Measurements from ENCODE around the gene FKBP15. TPM values are rescaled to one million over a fixed set of nuclear protein-coding genes. Genes with fewer than 3 reads are reported as not detected.
A peak's percentile ranks its signal among the peaks of the same experiment; 100 is the strongest.

Gene FKBP15
- polyA plus RNA-seq, 1 donor (not counting 4 experiments of a cell fraction or from before 2014, with no cell fraction given): 22.4 TPM

DNA sequence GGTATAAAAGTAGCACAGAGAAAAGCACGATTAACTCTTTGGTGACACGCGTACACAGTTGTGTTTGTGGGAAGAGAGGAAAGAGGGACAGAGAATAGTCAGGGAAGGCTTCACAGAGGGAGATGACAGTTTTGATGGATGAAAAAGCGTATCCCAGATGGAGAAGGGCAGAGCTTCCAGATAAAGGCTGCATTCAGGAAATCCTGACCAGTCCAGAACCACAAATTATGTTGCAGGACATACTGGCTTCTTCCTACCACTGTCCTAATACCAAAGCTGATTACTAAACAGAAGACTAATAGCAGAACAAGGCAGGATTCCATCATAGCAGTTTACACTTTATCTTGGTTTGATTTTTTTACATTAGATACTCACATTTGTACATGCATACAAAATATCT is 35.8 kb downstream of the FKBP15 start:
- H2AFZ ChIP-seq (ENCODE audit: control insufficient read depth, low read length): no peak overlapping the region
- TF ChIP-seq CTCF (optimal IDR thresholded peaks at IDR 0.05 in 1 of 3, IDR thresholded peaks at IDR 0.05 in 1 of 3, conservative IDR thresholded peaks at IDR 0.05 in 1 of 3; ENCODE audit: extremely low read depth in 1 of 3, insufficient read depth in 2 of 3, low read length in 3 of 3) (no peak), EZH2 (IDR thresholded peaks at IDR 0.05; ENCODE audit: low read length) (no peak)
- FAIRE-seq (no peak), DNase-seq (ENCODE audit: low read depth, low spot score) (no peak)
- H4K20me1 ChIP-seq (ENCODE audit: control insufficient read depth, extremely low read depth, insufficient read depth, low read length): no peaks in the 10 kb centered on the region
- dilution Hi-C loops (cut with MboI; ENCODE audit: extremely low pct_ligation_motif_present, low sequenced_read_pairs): no loop called here
- H3K36me3 ChIP-seq (ENCODE audit: control insufficient read depth in 2 of 2, extremely low read depth in 1 of 2, insufficient read depth in 2 of 2, low read length in 2 of 2): peaks cover 18 to 42% of the 10 kb centered on the region in 2 experiments
- no peaks in the 10 kb centered on the region for H3K79me2 ChIP-seq (ENCODE audit: control insufficient read depth, insufficient read depth, low read length)
- peaks cover 36% of the 10 kb centered on the region for H3K4me1 ChIP-seq (ENCODE audit: control insufficient read depth, extremely low read depth, insufficient read depth, low read length)
- H3K9me1 ChIP-seq (ENCODE audit: control insufficient read depth, extremely low read depth, insufficient read depth, low read length): no peaks in the 10 kb centered on the region
- H3K27me3 ChIP-seq (ENCODE audit: control insufficient read depth, extremely low read depth, insufficient read depth, low read length): no peaks in the 10 kb centered on the region
- H3K9ac ChIP-seq (ENCODE audit: control insufficient read depth, extremely low read depth, insufficient read depth, low read length): no peak overlapping the region
- H3K4me2 ChIP-seq (ENCODE audit: control insufficient read depth, extremely low read depth, insufficient read depth, low read depth, low read length): peak overlapping the region; percentile 4
- peak overlapping the region; percentile 83 for H3K27ac ChIP-seq (ENCODE audit: control insufficient read depth, insufficient read depth, low read length)
- H3K4me3 ChIP-seq (ENCODE audit: control insufficient read depth in 2 of 3, extremely low read depth in 1 of 3, insufficient read depth in 2 of 3, low read depth in 1 of 3, low read length in 3 of 3): no peak overlapping the region
- no peaks in the 10 kb centered on the region for H3K9me3 ChIP-seq (ENCODE audit: control insufficient read depth, low read depth, low read length)

DNA sequence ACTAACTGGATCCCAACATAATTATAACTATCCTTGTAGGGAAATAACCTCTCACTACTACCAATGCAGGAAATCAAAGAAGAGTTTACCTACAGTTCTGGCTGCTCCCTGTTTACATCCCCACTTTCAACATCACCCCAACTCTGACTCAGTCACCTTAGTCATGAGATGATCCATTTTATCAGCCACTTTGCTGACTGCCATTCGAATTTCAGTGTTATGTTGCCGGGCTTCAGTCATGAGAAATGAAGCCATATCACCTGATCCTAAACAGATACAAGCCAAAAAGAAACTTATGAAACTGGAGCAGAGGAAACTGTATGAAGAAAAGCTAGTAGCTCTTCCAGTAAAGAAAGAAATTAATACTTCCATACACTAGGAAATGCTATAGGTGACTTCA is 36.5 kb downstream of the FKBP15 start:
- Histone ChIP-seq H3K9me3 (ENCODE audit: control insufficient read depth, low read depth, low read length) (no peaks in the 10 kb centered on the region), H3K4me1 (ENCODE audit: control insufficient read depth, extremely low read depth, insufficient read depth, low read length) (peaks cover 36% of the 10 kb centered on the region), H3K9me1 (ENCODE audit: control insufficient read depth, extremely low read depth, insufficient read depth, low read length) (no peaks in the 10 kb centered on the region), H3K4me3 (ENCODE audit: control insufficient read depth in 2 of 3, extremely low read depth in 1 of 3, insufficient read depth in 2 of 3, low read depth in 1 of 3, low read length in 3 of 3) (no peak overlapping the region), H3K36me3 (ENCODE audit: control insufficient read depth in 2 of 2, extremely low read depth in 1 of 2, insufficient read depth in 2 of 2, low read length in 2 of 2) (peaks cover 21 to 46% of the 10 kb centered on the region in 2 experiments), H3K9ac (ENCODE audit: control insufficient read depth, extremely low read depth, insufficient read depth, low read length) (no peak overlapping the region), H4K20me1 (ENCODE audit: control insufficient read depth, extremely low read depth, insufficient read depth, low read length) (no peaks in the 10 kb centered on the region), H3K79me2 (ENCODE audit: control insufficient read depth, insufficient read depth, low read length) (no peaks in the 10 kb centered on the region), H3K27ac (ENCODE audit: control insufficient read depth, insufficient read depth, low read length) (peak overlapping the region; percentile 83), H3K4me2 (ENCODE audit: control insufficient read depth, extremely low read depth, insufficient read depth, low read depth, low read length) (no peak overlapping the region), H2AFZ (ENCODE audit: control insufficient read depth, low read length) (no peak overlapping the region), H3K27me3 (ENCODE audit: control insufficient read depth, extremely low read depth, insufficient read depth, low read length) (no peaks in the 10 kb centered on the region)
- DNase-seq (ENCODE audit: low read depth, low spot score) (no peak), FAIRE-seq (no peak)
- dilution Hi-C loops (cut with MboI; ENCODE audit: extremely low pct_ligation_motif_present, low sequenced_read_pairs): no loop called here
- TF ChIP-seq EZH2 (IDR thresholded peaks at IDR 0.05; ENCODE audit: low read length) (no peak), CTCF (optimal IDR thresholded peaks at IDR 0.05 in 1 of 3, IDR thresholded peaks at IDR 0.05 in 1 of 3, conservative IDR thresholded peaks at IDR 0.05 in 1 of 3; ENCODE audit: extremely low read depth in 1 of 3, insufficient read depth in 2 of 3, low read length in 3 of 3) (no peak)
